SH-SY5Y (cell line): ENCODE results near the gene ZNF783.

Source experiments
- GATA2 ChIP-seq: IDR thresholded peaks from 2 replicates; pipeline ENCODE4 v1.6.1; 2011; ENCODE audit warnings: mild to moderate bottlenecking, low read depth, low read length
- GATA3 ChIP-seq: IDR thresholded peaks from 2 replicates; pipeline ENCODE4 v1.6.1; 2011; ENCODE audit warnings: low read depth, mild to moderate bottlenecking, low read length, moderate library complexity

The ZNF783 gene

DNA sequence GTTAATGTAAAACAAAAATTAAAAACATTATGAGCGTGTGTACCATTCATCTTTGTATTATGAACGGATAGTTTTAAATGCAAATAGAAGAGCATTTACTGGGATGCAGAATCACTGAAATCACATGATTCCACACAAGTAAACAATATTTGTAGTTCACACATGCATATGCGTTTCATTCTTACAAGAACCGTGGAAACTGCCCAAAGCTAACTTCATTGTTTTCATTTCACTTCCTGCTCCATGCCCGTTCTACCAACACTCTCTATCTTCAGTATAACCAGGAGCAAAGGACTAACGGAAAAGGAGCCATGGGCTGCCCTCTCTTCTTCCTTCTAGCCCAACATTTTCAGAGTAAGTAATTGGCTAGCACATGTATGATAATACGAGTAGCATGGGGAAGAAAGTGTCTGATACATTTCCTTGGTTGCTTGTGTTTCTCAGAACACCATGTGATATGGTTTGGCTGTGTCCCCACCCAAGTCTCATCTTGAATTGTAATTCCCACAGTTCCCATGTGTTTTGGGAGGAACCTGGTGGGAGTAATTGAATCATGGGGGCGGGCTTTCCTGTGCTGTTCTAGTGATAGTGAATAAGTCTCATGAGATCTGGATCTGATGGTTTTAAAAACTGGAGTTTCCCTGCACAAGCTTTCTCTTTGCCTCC, 38.8 kb downstream of the ZNF783 start:
- TF ChIP-seq GATA3: no peak
- no peak for TF ChIP-seq GATA2

DNA sequence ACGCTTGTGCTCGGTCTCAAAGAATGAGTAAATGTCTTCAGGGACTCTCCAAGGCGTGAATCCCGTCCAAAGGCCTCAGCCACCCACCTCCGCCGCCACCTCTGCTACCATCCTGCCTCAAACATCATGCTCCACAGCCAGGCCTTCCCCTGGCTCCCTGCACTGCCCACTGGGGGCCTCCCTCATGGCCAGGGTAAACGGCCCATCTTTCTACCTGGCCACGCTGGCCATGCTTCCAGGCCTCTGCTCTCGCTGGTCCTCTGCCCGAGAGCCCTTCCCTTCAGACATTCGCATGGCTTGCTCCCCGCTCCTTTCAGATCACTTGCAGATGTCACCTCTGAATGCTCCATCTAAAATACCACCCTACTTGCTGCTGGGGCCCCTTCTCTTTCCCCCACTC, 40.2 kb downstream of the ZNF783 start:
- TF ChIP-seq GATA3 (no peak), GATA2 (no peak)

DNA sequence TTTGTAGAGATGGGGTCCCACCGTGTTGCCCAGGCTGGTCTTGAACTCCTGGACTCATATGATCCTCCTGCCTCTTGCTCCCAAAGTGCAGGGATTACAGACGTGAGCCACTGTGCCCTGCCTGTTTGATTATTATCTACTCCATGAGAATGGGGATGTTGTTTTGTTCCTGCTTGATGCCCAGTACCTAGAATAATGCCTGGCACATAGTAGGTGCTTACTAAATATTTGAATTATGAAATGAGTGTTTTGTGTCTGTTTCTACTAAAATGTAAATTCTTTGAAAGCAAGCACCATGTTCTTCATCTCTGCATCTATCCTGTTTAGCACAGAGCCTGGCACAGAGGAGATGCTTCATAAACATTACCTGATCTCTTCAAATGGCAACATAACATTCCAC, 40.9 kb downstream of the ZNF783 start:
- no peak for TF ChIP-seq GATA2

- TF ChIP-seq GATA3 (no peak), GATA2 (no peak)
Measured at GRCh38 chr7:149304006-149304405, 42.0 kb downstream of the ZNF783 start.

- no peak for TF ChIP-seq GATA2
- TF ChIP-seq GATA3: no peak
Measured at GRCh38 chr7:149306854-149307253, 44.9 kb downstream of the ZNF783 start.

GRCh38 chr7:149307775-149308501, 45.9 kb downstream of the ZNF783 start:
- TF ChIP-seq GATA2 (no peak), GATA3 (no peak)

GRCh38 chr7:149310113-149310836, 48.3 kb downstream of the ZNF783 start:
- TF ChIP-seq GATA3 (no peak), GATA2 (no peak)

GRCh38 chr7:149310990-149311573, 49.1 kb downstream of the ZNF783 start:
- no peak for TF ChIP-seq GATA2

GRCh38 chr7:149313981-149314380, 52.0 kb downstream of the ZNF783 start:
- TF ChIP-seq GATA2: no peak
- no peak for TF ChIP-seq GATA3

- no peak for TF ChIP-seq GATA3
- no peak for TF ChIP-seq GATA2
Measured at GRCh38 chr7:149316606-149317005, 54.6 kb downstream of the ZNF783 start.

DNA sequence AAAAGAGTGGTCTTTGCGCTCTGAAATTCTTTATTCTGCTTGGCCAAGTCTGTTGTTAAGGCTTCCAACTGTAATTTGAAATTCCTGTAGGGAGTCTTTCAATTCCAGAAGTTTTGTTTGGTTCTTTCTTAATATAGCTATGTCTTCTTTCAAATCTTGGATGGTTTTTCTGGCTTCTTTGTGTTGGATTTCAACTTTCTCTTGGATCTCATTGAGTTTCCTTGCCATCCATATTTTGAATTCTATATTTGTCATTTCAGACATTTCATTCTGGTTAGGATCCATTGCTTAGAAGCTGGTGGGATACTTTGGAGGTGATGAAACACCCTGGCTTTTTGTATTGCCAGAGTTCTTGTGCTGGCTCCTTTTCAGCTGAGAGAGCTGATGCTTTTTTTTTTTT, 55.5 kb downstream of the ZNF783 start:
- TF ChIP-seq GATA3: no peak
- no peak for TF ChIP-seq GATA2

GRCh38 chr7:149317986-149318672, 56.1 kb downstream of the ZNF783 start:
- TF ChIP-seq GATA2 (no peak), GATA3 (no peak)

GRCh38 chr7:149319376-149319775, 57.4 kb downstream of the ZNF783 start:
- TF ChIP-seq GATA3 (no peak), GATA2 (no peak)

DNA sequence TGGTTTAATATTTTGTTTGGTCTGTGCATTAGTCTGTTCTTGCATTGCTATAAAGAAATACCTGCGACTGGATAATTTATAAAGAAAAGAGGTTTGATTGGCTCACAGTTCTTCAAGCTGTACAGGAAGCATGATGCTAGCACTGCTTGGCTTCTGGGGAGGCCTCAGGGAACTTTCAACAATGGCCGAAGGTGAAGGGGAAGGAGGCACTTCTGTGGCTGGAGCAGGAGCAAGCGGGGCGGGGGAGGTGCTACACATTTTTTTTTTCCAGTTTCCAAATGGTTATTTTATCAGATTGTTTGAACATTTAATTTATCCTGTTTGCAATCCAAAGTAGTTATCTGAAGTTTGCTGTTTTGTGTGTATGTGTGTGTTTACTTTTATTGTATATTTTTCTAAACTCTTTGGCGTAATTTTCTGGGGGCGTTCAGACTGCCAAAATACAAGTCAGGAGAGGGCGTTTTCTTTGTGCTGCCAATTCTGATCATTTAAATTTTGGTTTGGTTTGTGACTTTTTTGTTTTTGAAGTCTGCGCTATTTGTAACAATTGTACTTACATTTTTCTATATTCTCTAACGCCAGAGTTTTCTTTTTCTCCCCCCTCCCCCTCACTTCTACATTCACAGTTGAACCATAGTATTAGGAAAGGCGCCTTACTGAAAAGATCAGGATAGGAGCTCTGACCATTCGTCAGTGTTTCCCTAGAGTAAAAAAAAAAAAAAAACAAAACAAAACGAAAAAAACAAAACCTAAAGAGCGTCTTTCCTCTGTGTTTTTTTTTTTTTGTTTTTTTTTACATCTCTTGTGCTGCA, 58.5 kb downstream of the ZNF783 start:
- TF ChIP-seq GATA3: no peak
- no peak for TF ChIP-seq GATA2
